KG1 (cell line): ENCODE data around the gene GPN1.
"Not testable (repeated sequence)": the region's sequence is repeated elsewhere in the genome, so short reads cannot be mapped to it uniquely, and the experiment has no call there.

ENCODE experiments used
- DNase-seq: peaks from one replicate; lab custom pipeline; 2025; lab: John Stamatoyannopoulos, UW

Gene GPN1

GRCh38 chr2:27628767-27629709, at the start of gene GPN1, which contains the start of gene CCDC121:
Gene GPN1 (plus strand): TSS chr2:27629050. CDS start chr2:27629059, 9 bp downstream.
Gene CCDC121 (minus strand): TSS chr2:27629012. CDS start chr2:27627799, 1,213 bp downstream.
- DNase-seq: peak; percentile 88

DNA sequence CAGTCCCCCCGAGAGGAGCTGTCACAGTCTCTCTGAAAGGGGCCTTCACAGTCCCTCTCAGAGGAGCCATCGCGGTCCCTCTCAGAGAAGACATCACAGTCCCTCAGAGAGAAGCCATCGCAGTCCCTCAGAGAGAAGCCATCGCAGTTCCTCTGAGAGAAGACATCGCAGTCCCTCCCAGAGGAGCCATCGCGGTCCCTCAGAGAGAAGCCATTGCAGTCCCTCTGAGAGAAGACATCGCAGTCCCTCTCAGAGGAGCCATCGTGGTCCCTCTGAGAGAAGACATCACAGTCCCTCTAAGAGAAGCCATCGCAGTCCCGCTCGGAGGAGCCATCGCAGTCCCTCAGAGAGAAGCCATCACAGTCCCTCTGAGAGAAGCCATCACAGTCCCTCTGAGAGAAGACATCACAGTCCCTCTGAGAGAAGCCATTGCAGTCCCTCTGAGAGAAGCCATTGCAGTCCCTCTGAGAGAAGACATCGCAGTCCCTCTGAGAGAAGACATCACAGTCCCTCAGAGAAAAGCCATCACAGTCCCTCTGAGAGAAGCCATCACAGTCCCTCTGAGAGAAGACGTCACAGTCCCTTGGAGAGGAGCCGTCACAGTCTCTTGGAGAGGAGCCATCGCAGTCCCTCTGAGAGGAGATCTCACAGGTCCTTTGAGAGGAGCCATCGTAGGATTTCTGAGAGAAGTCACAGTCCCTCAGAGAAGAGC, 47.3 kb upstream of the GPN1 start:
- no peak for DNase-seq

DNA sequence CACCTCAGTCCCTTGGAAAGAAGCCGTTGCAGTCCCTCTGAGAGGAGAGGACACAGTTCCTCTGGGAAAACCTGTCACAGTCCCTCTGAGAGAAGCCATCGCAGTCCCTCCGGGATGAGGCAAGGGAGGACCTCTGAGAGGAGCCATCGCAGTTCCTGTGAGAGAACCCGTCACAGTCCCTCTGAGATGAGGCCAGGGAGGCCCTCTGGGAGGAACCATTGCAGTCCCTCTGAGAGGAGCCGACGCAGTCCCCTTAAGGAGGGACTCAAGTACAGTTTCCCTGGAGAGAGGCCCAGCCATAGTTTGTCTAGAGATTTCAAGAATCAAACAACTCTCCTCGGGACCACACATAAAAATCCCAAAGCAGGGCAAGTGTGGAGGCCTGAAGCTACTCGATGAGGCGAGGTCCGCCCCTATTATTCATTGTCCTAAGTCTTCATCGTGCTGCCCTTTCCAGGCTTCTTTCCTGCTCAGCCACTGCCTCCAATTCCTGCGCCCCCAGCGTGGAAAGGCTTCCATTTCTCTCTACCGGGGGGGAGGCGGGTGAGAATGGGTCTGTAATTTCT, 46.6 kb upstream of the GPN1 start:
- no peak for DNase-seq

DNA sequence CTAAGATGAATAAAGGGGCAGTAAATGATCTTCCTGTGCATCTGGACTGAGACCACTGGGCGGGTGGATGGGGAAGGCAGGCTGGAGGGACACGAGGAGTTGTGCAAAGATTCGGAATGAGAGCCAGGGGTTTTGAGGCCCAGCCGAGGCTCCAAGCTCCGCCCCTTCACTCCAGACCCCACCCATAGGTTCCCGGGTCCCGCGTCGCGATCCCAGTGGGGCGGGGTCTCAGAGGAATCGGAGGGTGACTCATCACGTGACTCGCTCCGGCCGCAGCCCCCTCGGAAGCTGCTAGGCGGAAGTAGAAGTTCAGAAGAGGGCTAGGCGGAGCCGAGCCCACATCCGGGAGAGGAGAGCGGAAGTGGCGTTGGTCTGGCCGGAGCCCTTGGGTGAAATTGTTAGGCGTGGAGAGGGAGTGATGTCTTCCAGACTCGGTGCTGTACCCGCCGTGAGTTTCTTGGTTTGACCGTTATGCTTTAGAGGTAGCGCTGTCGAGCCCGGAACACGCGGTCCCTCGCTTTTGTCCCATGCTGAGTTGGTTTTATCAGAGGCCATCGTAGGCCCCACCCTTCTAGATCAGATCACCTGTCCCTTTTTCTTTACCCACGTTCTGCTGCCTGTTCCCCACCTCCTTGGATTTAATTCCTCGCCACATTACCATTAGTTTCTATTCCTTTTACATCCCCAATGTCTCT, 46.0 kb upstream of the GPN1 start, which contains the start of gene ZNF512:
Gene ZNF512, plus strand, starts transcription at position 348 of the 695 bp plus-strand sequence. Its CDS starts 71 bp downstream, at position 419.
- peak; percentile 57 for DNase-seq

DNA sequence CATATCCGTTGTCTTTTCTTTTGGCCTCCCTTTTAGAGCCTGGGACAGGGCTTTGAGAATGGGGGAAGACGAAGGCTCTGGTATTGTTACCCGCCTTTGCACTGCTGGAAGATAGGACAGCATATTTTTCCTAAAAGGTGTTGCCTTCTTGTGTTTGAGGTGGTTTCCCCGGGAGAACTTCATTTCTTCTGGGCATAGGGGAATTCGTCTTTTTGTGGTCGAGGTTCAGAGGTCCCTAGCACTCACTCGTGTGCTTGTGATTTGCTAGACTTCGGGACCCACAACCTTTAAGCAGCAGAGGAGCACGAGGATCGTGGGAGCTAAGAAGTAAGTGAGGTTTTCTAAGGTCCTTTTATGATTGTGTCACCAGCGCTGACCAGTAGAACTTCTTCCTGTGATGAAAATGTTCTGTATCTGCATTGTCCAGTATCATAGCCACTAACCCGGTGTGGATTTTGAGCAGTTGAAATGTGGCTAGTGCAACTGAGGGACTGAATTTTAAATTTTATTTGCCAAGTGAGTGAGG, 45.4 kb upstream of the GPN1 start:
- DNase-seq: peak; percentile 25

GRCh38 chr2:27584597-27584996, 44.3 kb upstream of the GPN1 start:
- no peak for DNase-seq

DNA sequence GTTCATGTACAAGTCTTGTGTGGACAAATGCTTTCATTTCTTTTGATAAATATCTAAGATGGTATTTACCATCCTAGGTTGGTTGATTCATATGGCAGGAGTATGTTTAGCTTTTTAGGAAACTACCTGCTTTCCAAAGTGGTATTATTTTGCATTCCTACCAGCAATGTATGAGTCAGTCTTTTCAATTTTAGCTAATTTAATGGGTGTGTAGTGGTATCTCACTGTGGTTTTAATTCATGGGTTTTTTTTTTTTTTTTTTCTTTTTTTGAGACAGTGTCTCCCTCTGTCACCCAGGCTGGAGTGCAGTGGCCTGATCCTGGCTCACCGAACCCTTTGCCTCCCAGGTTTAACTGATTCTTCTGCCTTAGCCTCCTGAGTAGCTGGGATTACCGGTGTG, 41.8 kb upstream of the GPN1 start:
- DNase-seq: no peak

DNA sequence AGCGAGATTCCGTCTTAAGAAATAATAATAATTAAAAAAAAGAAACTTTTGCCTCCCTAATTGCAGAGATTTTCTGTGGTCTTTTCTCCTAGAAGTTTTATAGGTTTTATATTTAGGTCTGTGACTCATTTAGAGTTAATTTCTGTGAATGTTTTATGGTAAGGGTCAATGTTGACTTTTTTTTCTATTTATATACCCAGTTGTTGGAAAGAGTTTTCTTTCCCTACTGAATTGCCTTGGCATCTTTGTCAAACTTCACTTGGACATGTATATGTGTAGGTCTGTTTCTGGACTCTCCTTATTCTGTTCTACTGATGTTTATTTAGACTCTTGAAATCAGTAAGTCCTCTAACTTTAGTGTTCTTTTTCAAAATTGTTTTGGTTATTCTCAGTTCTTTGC, 40.5 kb upstream of the GPN1 start:
- DNase-seq: no peak

DNA sequence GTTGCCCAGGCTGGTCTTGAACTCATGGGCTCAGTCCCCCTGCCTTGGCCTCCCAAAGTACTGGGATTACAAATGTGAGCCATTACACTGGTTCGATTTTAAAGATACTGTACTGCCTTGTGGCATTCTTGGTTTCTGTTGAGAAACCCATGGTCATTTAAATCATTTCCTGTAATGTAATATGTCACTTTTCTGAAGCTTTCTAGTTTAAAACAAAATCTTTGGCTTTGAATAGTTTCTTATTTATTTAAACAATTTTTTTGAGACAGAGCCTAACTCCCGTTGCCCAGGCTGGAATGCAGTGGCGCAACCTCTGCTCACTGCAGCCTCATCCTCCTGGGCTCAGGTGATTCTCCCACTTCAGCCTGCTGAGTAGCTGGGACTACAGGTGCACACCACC, 37.1 kb upstream of the GPN1 start:
- DNase-seq: no peak

GRCh38 chr2:27593240-27593639, 35.6 kb upstream of the GPN1 start:
- no peak for DNase-seq

DNA sequence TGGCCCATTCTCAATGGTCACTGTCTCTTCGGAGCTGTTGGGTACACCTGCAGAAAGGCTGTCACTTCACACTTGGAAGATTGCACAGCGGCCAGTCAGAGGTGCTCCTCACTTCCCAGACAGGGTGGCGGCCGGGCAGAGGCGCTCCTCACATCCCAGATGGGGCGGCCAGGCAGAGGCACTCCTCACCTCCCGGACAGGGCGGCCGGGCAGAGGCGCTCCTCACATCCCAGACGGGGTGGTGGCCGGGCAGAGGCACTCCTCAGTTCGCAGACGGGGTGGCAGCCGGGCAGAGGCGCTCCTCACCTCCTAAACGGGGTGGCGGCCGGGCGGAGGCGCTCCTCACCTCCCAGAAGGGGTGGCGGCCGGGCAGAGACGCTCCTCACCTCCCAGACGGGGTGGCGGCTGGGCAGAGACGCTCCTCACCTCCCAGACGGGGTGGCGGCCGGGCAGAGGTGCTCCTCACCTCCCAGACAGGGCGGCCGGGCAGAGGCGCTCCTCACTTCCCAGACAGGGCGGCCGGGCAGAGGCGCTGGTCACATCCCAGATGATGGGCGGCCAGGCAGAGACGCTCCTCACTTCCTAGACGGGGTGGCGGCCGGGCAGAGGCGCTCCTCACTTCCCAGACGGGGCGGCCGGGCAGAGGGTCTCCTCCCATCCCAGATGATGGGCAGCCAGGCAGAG, 34.7 kb upstream of the GPN1 start:
- DNase-seq: not testable (repeated sequence)

DNA sequence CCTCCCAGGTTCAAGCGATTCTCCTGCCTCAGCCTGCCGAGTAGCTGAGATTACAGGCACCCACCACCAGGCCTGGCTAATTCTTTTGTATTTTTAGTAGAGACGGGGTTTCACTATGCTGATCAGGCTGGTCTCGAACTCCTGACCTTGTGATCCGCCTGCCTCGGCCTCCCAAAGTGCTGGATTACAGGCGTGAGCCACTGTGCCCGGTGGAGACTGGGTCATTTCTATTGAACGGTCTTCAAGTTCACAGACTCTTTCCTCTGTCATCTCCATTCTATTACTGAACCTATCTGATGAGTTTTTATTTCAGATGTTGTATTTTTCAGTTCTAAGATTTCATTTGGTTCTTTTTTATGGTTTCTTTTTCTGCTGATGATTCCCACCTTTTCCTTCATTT, 33.4 kb upstream of the GPN1 start:
- not testable (repeated sequence) for DNase-seq

DNA sequence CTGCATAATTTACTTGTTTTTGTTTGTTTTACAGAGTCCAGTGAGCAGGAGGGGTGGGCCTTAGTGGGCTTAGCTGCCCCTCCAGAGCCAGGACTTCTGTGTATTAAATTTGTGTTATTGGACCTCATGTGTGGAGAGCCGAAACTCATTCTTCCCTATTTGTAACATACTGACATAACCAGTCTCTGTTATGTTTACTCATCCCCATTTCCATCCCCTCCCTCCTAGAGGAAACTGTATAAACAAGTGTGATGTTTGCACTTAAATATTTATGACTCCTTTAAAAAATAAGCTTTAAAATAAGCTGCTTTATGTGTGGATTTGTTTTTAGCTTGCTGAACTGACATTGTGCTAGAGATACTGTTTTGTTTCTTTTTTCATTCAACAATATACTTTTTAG, 32.2 kb upstream of the GPN1 start:
- DNase-seq: no peak

- DNase-seq: no peak
Measured at GRCh38 chr2:27606611-27607010, 22.2 kb upstream of the GPN1 start.

DNA sequence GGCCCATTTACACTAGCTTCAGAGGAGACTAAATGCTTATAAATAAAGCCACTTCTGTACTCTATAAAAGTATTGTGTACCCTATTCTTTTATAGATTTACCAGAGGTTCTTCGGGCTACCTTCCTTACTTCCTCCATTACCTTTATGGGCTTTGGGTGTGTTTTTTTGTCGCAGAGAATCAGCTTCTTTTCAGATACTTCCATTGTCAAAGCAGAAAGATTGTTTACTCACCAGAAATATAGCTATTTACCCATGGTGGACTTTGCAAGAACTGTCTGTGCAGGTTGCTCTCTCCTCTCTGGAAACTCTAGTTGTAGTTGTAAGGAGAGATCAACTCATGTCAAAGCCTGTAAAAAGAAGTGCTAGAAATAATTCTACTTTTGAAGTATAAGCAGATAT, 14.9 kb upstream of the GPN1 start:
- DNase-seq: no peak

- DNase-seq: no peak
Measured at GRCh38 chr2:27615316-27615715, 13.5 kb upstream of the GPN1 start.

- no peak for DNase-seq
Measured at GRCh38 chr2:27621524-27621923, 7.3 kb upstream of the GPN1 start.

GRCh38 chr2:27622921-27623384, 5.9 kb upstream of the GPN1 start:
- DNase-seq: no peak

DNA sequence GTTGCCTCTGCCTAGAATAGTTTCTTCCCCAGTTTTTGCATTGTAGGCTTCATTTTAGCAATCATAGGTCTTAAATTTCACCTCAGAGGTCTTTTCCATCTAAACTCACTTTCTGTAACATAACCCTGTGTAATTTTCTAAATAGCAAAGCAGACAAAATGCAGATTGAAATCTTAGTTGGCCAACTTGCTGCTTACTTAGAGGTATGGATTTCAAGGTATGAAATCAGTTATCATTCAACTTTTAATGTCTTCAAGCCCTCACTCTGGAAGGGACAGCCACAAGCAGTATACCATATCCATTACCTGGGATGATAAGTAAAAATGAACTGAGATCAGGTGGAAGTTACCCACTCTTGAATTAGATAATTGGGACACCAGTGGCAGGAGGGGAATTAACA, 3.9 kb upstream of the GPN1 start:
- no peak for DNase-seq

- DNase-seq: not testable (repeated sequence)
Measured at GRCh38 chr2:27626323-27626722, 2.5 kb upstream of the GPN1 start.

DNA sequence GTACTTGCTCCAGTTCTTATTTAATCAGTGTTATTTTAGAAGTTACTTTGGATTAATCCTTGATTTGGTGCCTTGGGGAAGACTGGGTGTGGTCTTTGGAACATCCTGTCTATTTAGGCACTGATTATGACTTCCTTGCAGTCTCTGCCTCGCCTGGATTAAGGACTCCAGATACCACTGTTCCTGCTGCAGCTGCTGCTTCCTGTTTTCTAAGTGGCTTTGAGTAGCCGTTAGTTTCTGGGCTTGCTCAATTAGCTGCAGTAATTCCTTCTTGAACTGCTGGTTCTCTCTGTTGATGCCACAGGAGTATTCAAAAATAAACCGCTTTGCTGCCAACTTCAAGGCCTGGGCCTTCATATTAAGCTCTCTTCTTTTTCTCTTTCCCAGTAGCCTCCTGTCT, 1.9 kb upstream of the GPN1 start:
- not testable (repeated sequence) for DNase-seq
